Right hindlimb (tissue), 1 donor: Measurements from ENCODE around the gene ZC3H12D.

Experiments
- DNase-seq: peaks from one replicate; pipeline ENCODE4 v3.0.0-alpha.2; 2018

Gene ZC3H12D

GRCh38 chr6:149405823-149406765 is 78.7 kb downstream of the ZC3H12D start:
- DNase-seq, result no peak

- DNase-seq, result no peak
Observed at GRCh38 chr6:149403534-149403933, 81.3 kb downstream of the ZC3H12D start.

GRCh38 chr6:149400050-149400449 is 84.8 kb downstream of the ZC3H12D start, which contains the start of gene SUMO4:
TSS of gene SUMO4 (plus strand) at chr6:149400262. CDS start at chr6:149400392, 130 bp downstream.
- no peak for DNase-seq

- no peak for DNase-seq
Observed at GRCh38 chr6:149397384-149397783, 87.4 kb downstream of the ZC3H12D start.
